ENCODE measurements around the gene AHCYL2. TPM values are rescaled to one million over a fixed set of nuclear protein-coding genes. Genes with fewer than 3 reads are reported as not detected.
"Not testable (repeated sequence)": the region's sequence is repeated elsewhere in the genome, so short reads cannot be mapped to it uniquely, and the experiment has no call there.

AHCYL2 gene
- polyA plus RNA-seq, 3 donors = 25.6 to 35.0 (median 26.5) TPM

DNA sequence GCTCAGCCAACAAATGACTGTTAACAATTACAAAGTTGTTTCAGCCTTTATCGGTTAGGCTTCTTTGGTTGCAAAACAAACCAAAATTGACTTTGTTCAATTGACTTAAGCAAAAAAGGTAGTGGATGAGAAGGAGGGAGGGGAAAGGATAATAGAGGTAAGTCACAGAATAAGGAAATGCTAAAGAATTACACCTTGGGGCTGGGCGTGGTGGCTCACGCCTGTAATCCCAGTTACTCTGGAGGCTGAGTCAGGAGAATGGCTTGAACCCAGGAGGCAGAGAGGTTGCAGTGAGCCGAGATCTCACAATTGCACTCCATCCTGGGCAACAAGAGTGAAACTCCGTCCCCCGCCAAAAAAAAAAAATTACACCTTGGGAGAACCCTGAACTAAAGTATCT, 41.4 kb downstream of the AHCYL2 start:
- no peak for DNase-seq (ENCODE audit: extremely low read depth in 1 of 11, low read depth in 9 of 11, low spot score in 4 of 11)

DNA sequence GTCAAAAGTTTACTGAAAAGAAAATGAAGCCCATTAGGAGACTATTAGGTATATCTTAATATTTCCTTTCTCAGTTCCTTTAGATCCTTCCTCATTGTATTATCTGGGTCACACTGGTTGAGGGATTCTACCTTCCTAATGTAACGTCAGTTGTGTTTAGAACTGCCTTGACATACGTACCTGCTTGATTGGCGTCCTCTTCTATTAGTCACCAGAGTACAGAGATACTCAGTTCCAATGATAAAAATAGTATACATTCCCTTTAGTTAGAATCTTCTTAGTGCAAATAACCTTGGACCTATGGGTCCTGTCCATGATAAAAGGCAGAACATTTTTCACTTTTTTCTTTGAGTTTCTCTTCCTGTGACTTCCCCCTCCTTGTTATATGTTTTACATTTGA, 45.2 kb downstream of the AHCYL2 start:
- DNase-seq (ENCODE audit: extremely low read depth in 1 of 11, low read depth in 9 of 11, low spot score in 4 of 11) = no peak

DNA sequence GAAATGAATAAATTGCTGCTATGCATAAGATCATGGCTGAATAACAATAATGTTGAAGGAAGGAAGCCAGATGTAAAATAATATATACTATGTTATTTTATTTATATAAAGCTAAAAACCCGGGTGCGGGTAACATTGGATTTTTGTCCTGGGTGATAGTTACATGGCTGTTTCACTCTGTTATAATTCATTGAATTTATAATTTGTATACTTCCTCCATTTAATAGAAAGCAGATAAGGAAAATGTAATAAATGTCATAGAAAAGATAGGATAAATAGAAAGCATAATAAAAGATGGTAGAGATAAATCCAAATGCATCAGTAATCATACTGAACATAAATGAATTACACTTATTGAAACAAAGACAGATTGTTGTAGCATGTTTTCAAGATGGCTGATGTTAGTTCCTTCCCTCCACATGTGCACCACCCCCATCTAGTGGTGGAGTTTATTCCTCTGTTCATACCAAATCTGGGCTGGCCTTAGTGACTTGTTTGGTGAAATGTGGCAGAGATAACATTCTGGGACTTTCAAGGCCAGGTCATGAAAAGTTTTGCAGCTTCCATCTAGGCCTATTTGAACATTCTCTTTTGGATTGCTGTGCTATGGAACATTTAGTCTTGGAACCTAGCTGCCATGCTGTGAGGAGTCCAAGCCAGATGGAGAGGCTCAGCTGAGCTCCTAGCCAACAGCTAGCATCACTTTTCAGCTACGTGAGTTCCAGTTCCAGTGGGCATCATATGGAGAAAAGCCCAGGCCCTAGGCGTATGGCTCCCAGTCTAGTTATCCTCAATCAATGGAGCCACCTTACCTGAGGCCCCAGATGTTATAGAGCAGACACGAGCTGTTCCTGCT, 46.9 kb downstream of the AHCYL2 start:
- DNase-seq (ENCODE audit: extremely low read depth in 1 of 11, low read depth in 9 of 11, low spot score in 4 of 11) = peak in 3 of 11 donors; percentile 15 to 21 (median 18)

DNA sequence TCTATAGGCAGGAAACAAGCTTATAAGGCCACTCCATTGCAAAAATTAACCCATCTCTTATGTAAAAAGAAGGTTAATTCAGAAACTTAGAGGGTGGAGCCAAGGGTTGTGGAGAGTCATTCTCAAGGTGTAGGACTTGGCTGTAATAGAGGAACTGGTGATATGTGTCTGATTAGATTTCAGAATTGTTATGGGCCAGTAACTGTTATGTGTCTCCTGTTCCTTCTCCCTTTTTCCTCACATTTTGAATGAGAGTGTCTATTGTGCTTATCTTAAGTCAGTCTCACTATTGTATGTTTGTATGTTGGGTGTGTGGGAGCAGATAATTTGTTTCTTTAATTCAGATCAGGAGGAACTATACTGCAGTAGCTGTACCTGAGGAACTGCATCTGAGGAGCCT, 49.1 kb downstream of the AHCYL2 start:
- no peak for DNase-seq (ENCODE audit: extremely low read depth in 1 of 11, low read depth in 9 of 11, low spot score in 4 of 11)

DNA sequence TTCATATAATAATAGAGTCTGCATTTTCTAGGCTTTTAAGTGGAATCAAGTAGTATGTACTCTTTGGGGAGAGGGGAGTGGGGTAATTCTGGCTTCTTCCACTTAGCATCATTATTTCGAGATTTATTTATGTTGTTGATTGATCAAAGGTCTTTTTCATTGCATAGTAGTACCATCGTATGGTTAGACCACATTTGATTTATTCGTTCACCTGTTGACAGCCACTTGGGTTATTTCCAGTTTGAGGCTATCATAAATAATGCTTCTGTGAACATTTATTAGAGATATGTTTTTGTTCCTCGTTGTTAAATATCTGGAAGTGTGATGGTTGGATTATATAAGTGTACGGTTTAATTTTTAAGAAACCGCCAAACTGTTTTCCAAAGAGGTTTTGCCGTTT, 52.8 kb downstream of the AHCYL2 start:
- DNase-seq (ENCODE audit: extremely low read depth in 1 of 11, low read depth in 9 of 11, low spot score in 4 of 11) = no peak

DNA sequence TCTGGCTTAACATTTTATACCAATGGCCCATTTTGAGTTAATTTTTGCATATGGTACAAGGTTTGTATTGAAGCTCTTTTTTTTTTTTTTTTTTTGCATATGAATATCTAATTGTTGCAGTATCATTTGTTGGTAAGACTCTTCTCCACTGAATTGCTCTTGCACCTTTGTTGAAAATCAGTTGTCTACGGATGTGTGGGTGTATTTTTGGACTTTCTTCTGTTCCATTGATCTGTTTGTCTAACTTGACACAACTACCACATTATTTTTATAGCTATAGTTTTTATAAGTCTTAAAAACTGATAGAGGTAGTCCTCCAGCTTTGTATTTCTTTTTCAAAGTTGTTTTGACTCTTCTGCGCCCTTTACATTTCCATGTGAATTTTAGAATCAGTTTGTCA, 53.9 kb downstream of the AHCYL2 start:
- DNase-seq (ENCODE audit: extremely low read depth in 1 of 11, low read depth in 9 of 11, low spot score in 4 of 11) = no peak

DNA sequence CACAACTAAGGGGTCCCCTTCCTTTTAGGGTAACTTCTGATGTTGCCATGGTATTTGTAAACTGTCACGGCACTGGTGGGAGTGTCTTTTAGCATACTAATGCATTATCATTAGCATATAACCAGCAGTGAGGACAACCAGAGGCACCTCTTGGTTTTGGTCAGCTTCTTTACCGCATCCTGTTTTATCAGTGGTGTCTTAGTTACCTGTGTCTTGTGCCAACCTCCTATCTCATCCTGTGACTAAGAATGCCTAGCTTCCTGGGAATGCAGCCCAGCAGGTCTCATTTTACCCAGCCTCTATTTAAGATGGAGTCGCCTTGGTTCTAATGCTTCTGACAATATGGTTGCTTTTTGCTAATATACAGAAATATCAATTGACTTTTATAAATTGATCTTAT, 54.9 kb downstream of the AHCYL2 start:
- DNase-seq (ENCODE audit: extremely low read depth in 1 of 11, low read depth in 9 of 11, low spot score in 4 of 11) = no peak

DNA sequence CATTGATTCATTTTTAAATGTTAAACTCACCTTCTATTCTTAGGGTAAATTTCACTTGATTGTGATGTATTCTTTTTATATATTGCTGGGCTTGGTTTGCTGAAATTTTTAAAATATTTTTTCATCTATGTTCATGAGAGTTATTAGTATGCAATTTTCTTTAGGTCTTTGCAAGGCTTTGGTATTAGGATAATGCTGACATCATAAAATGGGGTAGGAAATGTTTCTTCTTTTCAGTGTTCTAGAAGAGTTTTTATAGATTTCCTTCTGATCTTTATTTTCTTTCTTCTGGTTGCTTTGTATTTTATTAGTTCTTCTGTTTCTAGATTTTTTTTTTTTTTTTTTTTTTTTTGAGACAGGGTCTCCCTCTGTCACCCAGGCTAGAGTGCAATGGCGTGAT, 56.3 kb downstream of the AHCYL2 start:
- no peak for DNase-seq (ENCODE audit: extremely low read depth in 1 of 11, low read depth in 9 of 11, low spot score in 4 of 11)

DNA sequence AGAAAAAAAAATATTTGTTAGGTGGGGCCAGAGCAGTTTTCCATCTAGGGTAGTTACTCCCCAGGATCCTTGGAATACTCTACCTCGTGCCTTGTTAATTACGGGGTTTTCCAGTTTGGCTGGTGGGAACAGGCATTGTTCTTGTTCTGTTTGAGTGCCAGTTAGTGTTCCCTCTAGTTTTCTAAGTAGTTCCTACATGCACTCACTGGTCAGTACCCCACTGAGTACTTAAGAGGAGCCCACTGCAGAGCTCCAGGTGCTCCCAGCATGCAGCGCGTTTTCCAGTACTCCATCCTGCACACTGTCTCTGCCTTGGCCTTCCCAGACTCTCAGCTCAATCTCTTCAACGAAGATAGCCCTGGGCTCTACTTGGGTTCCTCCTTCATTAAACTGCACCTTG, 58.0 kb downstream of the AHCYL2 start:
- DNase-seq (ENCODE audit: extremely low read depth in 1 of 11, low read depth in 9 of 11, low spot score in 4 of 11) = no peak

DNA sequence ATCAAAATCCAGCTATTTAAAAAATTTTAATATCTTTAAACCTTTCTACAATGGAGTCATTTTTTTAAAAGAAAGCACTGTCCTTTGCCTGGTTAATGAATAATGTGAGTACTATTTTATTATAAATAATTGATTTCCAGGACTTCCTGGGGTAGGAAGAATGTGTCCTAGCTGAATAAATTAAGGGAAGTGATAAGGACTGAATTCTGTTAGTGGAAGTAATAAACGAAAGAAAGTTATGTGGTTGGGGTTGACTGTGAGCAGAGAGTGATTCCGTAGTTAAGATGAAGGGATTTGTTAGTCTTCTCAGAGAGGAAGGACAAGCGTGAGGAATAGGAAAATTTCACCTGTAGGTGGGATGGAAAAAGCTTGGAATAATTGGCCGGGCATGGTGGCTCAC, 59.1 kb downstream of the AHCYL2 start:
- no peak for DNase-seq (ENCODE audit: extremely low read depth in 1 of 11, low read depth in 9 of 11, low spot score in 4 of 11)

DNA sequence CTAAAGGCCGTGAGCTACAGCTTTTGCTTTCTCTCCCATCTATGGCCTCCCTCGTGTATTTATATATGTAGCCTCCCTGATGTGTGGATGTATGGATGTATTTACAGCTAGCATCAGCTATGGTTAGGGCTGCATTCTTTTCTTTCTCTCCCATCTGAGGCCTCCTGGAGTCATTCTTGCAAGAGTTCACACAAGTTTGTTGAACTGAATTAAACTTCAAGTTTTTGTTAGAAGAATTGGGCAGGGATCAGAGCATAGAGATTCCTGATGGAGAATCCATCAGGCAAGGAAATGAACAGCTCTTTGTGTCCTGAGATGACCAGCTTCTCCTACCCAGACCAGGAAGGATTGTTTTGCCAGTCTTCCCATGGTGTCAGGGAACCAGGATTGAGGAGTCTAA, 60.3 kb downstream of the AHCYL2 start:
- peak in 3 of 11 donors; percentile 15 to 28 (median 26) for DNase-seq (ENCODE audit: extremely low read depth in 1 of 11, low read depth in 9 of 11, low spot score in 4 of 11)

DNA sequence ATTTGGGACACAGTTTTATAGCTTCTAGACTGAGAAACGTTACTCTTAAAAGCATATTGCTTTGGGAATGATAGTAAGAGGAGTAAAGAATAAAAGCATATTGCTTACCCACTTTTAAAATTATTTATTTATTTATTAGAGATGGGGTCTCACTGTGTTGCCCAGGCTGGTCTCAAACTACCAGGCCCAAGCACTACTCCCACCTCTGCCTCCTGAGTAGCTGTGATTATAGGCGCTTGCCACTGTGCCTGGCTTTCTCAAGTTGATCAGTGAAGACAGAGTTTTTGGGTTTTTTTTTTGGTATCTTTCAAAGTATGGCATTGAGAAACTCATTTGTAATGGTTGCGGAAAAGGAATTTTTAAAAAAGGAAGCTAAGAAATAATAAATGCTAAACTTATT, 68.0 kb downstream of the AHCYL2 start:
- DNase-seq (ENCODE audit: extremely low read depth in 1 of 11, low read depth in 9 of 11, low spot score in 4 of 11) = no peak

DNA sequence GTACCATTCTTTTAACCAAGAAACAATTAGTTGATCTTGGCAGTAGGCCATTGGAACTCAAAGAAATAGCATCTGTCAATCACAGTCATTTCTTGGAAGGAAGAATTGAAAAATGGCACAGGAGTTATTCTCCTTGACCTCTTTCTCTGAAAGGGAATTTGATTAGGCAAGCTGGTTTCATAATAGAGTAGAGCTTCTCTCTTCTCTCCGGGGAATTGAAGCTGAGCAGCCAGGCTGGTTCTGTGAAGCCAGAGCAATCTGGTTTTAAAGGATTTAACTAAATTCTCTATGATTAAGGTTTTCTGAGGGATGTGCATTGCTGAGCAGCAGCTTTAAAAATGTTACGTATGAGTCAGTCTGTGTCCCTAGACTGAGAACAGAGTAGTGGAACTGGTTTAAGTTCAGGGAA, 70.2 kb downstream of the AHCYL2 start:
- no peak for DNase-seq (ENCODE audit: extremely low read depth in 1 of 11, low read depth in 9 of 11, low spot score in 4 of 11)

DNA sequence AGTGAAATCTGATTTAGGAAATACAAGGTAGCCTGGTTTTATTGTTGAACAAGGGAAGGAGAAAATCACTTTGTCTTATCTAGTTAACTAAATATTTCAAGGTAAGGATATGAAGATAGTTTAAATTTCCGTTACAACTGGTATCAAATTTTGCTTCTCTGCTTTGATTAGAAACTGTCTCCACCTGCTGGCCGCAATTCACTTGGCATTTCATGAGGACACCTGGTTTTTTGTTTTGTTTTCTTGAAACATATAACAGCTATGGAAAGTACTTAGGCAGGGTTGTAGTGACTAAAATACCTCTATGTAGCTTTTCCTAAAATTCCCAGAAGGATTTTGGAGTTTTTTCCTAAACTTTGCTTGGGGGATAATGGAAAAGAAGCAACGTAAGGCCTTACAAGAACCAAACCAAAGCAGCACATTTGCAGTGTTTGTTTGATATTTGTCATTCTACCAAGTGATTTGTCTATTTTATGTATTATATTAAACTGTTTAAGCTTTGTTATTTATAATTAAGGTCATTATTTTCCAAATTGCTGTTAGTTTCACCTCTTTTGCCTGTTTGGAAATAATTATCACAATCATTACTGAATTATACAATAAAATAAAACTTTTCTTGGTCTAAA, 73.6 kb downstream of the AHCYL2 start:
- peak in 8 of 11 donors; percentile 15 to 48 (median 24) for DNase-seq (ENCODE audit: extremely low read depth in 1 of 11, low read depth in 9 of 11, low spot score in 4 of 11)

DNA sequence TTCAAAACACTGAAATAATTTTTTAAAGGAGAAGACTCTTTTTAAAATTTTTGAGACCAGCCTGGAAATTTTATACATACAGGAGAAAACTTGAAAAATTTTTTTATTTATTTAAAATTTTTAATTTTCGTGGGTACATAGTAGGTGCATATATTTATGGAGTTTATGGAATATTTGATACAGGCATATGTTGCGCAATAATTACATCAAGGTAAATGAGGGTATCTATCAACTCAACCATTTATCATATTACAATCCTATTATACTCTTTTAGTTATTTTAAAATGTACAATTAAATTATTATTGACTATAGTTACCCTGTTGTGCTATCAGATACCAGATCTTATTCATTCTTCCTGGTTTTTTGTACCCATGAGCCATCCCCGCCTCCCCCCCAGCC, 75.1 kb downstream of the AHCYL2 start:
- DNase-seq (ENCODE audit: extremely low read depth in 1 of 11, low read depth in 9 of 11, low spot score in 4 of 11) = no peak

DNA sequence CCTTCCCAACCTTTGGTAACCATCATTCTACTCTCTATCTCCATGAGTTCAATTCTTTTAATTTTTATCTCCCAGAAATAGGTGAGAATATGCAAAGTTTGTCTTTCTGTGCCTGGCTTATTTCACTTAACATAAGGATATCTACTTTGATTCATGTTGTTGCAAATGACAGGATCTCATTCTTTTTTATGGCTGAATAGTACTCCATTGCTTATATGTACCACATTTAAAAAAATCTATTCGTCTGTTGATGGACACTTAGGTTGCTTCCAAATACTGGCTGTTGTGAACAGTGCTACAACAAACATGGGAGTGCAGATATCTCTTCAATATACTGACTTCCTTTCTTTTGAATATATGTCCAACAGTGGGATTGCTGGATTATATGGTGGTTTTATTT, 75.5 kb downstream of the AHCYL2 start:
- DNase-seq (ENCODE audit: extremely low read depth in 1 of 11, low read depth in 9 of 11, low spot score in 4 of 11) = not testable (repeated sequence)

DNA sequence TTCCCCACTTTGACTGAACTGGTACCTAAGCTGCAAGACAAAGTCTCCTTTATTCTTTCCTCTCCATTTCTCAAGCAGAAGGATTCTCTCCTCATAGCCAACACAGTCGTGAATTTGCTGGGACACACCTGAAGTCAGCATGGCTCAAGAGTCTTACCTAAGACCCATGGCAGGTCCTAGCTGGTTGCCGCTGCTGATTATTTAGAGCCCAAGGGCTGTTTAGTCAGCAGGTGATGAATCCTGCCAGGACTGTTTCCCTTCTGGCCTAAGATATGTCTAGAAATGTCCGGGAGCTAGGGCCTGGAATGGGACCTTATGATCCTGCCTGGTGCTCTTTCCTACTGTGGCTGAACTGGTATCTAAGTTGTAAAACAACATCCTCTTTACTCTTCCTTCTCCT, 82.8 kb downstream of the AHCYL2 start:
- DNase-seq (ENCODE audit: extremely low read depth in 1 of 11, low read depth in 9 of 11, low spot score in 4 of 11) = no peak

DNA sequence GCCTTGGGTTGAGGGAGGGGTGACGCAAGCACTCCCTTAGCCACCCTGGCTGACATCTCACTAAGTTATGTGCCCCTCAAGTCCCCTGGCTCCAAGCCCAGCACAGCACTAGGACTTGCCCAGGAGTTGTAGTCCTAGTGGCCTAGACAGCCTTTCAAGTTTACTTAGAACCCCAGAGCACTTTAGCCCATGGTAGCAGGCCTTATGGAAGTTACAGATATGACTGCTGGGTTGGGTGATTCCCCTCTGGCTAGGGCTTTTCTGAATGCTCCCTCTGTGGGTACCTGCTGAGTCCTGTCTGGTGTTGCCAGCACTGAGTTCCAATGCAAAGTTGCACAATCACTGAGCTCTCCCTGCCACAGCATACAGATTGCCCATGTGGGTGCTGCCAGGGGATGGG, 83.2 kb downstream of the AHCYL2 start:
- DNase-seq (ENCODE audit: extremely low read depth in 1 of 11, low read depth in 9 of 11, low spot score in 4 of 11) = no peak

DNA sequence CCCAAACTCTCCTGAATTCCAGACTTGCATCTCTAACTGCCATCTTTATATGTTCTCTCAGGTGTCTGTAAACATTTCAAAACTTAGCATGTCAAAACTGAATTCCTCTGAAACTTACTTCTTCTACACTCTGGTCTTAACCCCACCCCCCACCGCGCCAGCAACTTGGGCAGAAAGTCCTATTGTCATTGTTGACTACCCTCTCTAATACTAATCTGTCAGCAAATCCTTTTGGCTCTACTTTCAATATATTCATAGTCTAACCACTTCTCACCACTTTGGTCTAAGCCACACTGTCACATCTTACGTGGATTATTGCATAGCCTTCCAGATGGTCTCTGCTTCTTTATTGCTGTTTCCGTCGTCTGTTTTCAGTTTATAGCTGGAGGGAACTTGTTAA, 86.6 kb downstream of the AHCYL2 start:
- no peak for DNase-seq (ENCODE audit: extremely low read depth in 1 of 11, low read depth in 9 of 11, low spot score in 4 of 11)

DNA sequence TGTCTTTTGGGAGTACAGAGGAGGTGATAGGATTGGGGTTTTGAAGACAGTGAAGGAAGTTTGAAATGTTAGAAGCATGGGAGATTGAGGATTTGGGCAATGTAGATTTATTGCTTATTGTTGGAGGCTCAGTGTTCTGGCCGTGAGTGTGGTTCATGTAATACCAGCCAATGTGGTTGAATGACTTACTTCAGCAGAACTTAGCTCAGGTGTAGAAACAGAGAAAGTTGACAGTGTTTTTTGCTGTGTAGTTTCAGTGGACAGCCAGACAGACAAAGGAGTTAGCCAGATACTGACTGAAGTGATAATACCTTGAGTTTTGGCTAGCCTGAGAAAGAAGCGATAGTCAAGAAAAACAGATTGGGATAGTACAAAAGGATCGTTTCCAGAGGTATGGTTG, 88.5 kb downstream of the AHCYL2 start:
- DNase-seq (ENCODE audit: extremely low read depth in 1 of 11, low read depth in 9 of 11, low spot score in 4 of 11) = no peak

DNA sequence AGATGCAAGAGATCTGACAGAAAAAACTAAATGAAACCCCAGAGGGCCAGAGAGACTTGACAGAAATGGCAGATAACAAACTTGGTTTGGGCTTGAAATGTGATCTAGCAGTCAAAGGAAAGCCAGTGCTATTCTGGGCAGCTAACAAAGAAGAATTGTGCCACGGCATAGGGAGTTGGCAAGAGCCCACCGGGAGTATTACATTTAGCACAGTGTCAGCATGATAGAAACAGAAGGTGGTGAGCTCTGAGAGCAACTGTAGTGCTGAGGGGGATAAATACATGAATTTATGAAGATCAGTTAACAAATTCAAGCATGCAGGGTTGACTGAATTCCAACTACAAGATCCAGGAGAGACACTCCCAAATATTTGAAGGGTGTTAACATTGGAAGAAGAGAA, 91.1 kb downstream of the AHCYL2 start:
- DNase-seq (ENCODE audit: extremely low read depth in 1 of 11, low read depth in 9 of 11, low spot score in 4 of 11) = no peak

All from renal cortex interstitium (tissue), 11 donors.